SK-N-MC (cell line): ENCODE data around the gene NTN3.
A peak's percentile ranks its signal among the peaks of the same experiment; 100 is the strongest.

ENCODE experiments used
- DNase-seq: peaks from one replicate; pipeline ENCODE4 v3.0.0-alpha.2; 2011; ENCODE audit warnings: low read depth, low spot score
- H3K27ac ChIP-seq: fragments of 200-600 bp; sonication (generic); 2 replicates; pipeline ENCODE4 v1.5.1; 2016; ENCODE audit warnings: mixed run types
- H3K36me3 ChIP-seq: fragments of 200-600 bp; sonication (generic); 2 replicates; pipeline ENCODE4 v1.6.1; 2017; ENCODE audit warnings: antibody characterized with exemption, low read length, mixed read lengths; ENCODE audit not compliant: insufficient read depth
- H3K4me3 ChIP-seq: fragments of 200-600 bp; sonication (generic); 2 replicates; pipeline ENCODE4 v1.5.1; 2016
- H3K9ac ChIP-seq: fragments of 200-600 bp; sonication (generic); 2 replicates; pipeline ENCODE4 v1.8.0; 2017; ENCODE audit warnings: mixed run types, mixed read lengths; ENCODE audit not compliant: insufficient read length
- H3K9me3 ChIP-seq: fragments of 200-600 bp; sonication (generic); 2 replicates; pipeline ENCODE4 v1.6.1; 2017; ENCODE audit warnings: low read depth, mild to moderate bottlenecking, antibody characterized with exemption, low read length, moderate library complexity, mixed read lengths
- EZH2 ChIP-seq: fragments of 200-600 bp; sonication (generic); IDR thresholded peaks from one replicate; pipeline ENCODE4 v1.6.1; 2017; ENCODE audit warnings: antibody characterized with exemption
- FOXP2 ChIP-seq: optimal IDR thresholded peaks from 2 replicates; pipeline ENCODE3; 2011; ENCODE audit warnings: mild to moderate bottlenecking, moderate library complexity; ENCODE audit not compliant: insufficient read depth; ENCODE audit errors: extremely low read length, control extremely low read depth
- POLR2AphosphoS5 ChIP-seq: IDR thresholded peaks from 2 replicates; pipeline ENCODE4 v1.6.1; 2012; ENCODE audit warnings: mild to moderate bottlenecking, low read depth, low read length, borderline replicate concordance

The NTN3 gene

GRCh38 chr16:2518823-2519710, 48.0 kb downstream of the NTN3 start:
- Histone ChIP-seq H3K36me3 (no peaks in the 10 kb centered on the region; the same call in 1 of the 2 replicates), H3K9me3 (no peaks in the 10 kb centered on the region), H3K9ac (no peak overlapping the region), H3K27ac (no peak overlapping the region), H3K4me3 (no peak overlapping the region; the same call in 1 of the 2 replicates)
- TF ChIP-seq POLR2AphosphoS5 (no peak), FOXP2 (no peak), EZH2 (no peak)
- no peak for DNase-seq

- Histone ChIP-seq H3K9ac (peak overlapping the region; percentile 45), H3K9me3 (no peaks in the 10 kb centered on the region), H3K27ac (peak overlapping the region; percentile 88), H3K4me3 (peak overlapping the region; percentile 70), H3K36me3 (peaks cover 2% of the 10 kb centered on the region; the same call in 1 of the 2 replicates)
- DNase-seq = no peak
- no peak for TF ChIP-seq EZH2
- TF ChIP-seq POLR2AphosphoS5 = no peak
- no peak for TF ChIP-seq FOXP2
Measured at GRCh38 chr16:2519711-2520080, 48.6 kb downstream of the NTN3 start.

- Histone ChIP-seq H3K36me3 (peaks cover 4% of the 10 kb centered on the region; the same call in 1 of the 2 replicates), H3K9me3 (no peaks in the 10 kb centered on the region), H3K4me3 (peak within 1 kb of the TSS; percentile 85), H3K9ac (peak within 1 kb of the TSS; percentile 84), H3K27ac (peak within 1 kb of the TSS; percentile 88)
- no peak for DNase-seq
- peak; percentile 68; the same call in 1 of the 2 replicates for TF ChIP-seq POLR2AphosphoS5
- no peak for TF ChIP-seq FOXP2
- no peak for TF ChIP-seq EZH2
Measured at GRCh38 chr16:2520097-2520783, 49.1 kb downstream of the NTN3 start, which contains the start of gene AMDHD2. AMDHD2 (plus strand) TSS chr16:2520371; CDS start chr16:2520459, 88 bp downstream.

- Histone ChIP-seq H3K27ac (no peak overlapping the region), H3K9ac (peak overlapping the region; percentile 84), H3K36me3 (peaks cover 4% of the 10 kb centered on the region; the same call in 1 of the 2 replicates), H3K9me3 (no peaks in the 10 kb centered on the region), H3K4me3 (peak overlapping the region; percentile 85)
- DNase-seq = no peak
- no peak for TF ChIP-seq FOXP2
- no peak for TF ChIP-seq EZH2
- TF ChIP-seq POLR2AphosphoS5 = no peak
Measured at GRCh38 chr16:2520784-2521531, 49.9 kb downstream of the NTN3 start.
